ENCODE data around the gene TBC1D16. TPM values are rescaled to one million over a fixed set of nuclear protein-coding genes. Genes with fewer than 3 reads are reported as not detected.

Gene TBC1D16
- total RNA-seq, 2 donors from 2014 or later, result 45.9 to 52.1 TPM

- peaks cover 2 to 8% of the 10 kb centered on the region in 2 donors for H3K4me1 ChIP-seq (ENCODE audit: control insufficient read depth in 1 of 2, low read depth in 2 of 2)
- H3K27me3 ChIP-seq (replicated peaks; ENCODE audit: insufficient read depth), result peaks cover 2% of the 10 kb centered on the region
- no peaks in the 10 kb centered on the region for H3K36me3 ChIP-seq
- ATAC-seq (ENCODE audit: insufficient number of reproducible peaks, low FRiP score, low read depth) (no peak), DNase-seq (ENCODE audit: low spot score) (no peak)
- no peak overlapping the region for H3K4me3 ChIP-seq
- no peak overlapping the region for H3K27ac ChIP-seq
- H3K9me3 ChIP-seq, result no peaks in the 10 kb centered on the region
- TF ChIP-seq CTCF (IDR thresholded peaks at IDR 0.05), result no peak
Observed at GRCh38 chr17:79913896-79914812, 121.5 kb downstream of the TBC1D16 start.

GRCh38 chr17:79913451-79913850, 122.2 kb downstream of the TBC1D16 start:
- H3K4me1 ChIP-seq (ENCODE audit: control insufficient read depth in 1 of 2, low read depth in 2 of 2), result peaks cover 0 to under 1% of the 10 kb centered on the region in 2 donors
- no peak overlapping the region for H3K4me3 ChIP-seq
- no peak for TF ChIP-seq CTCF (IDR thresholded peaks at IDR 0.05)
- DNase-seq (ENCODE audit: low spot score) (no peak), ATAC-seq (ENCODE audit: insufficient number of reproducible peaks, low FRiP score, low read depth) (no peak)
- H3K36me3 ChIP-seq, result no peaks in the 10 kb centered on the region
- H3K27me3 ChIP-seq (replicated peaks; ENCODE audit: insufficient read depth), result peaks cover 3% of the 10 kb centered on the region
- H3K27ac ChIP-seq, result no peak overlapping the region
- no peaks in the 10 kb centered on the region for H3K9me3 ChIP-seq

GRCh38 chr17:79912552-79913330, 122.9 kb downstream of the TBC1D16 start:
- H3K4me1 ChIP-seq (ENCODE audit: control insufficient read depth in 1 of 2, low read depth in 2 of 2), result no peaks in the 10 kb centered on the region
- H3K27me3 ChIP-seq (replicated peaks; ENCODE audit: insufficient read depth), result peaks cover 3% of the 10 kb centered on the region
- TF ChIP-seq CTCF (IDR thresholded peaks at IDR 0.05), result no peak
- ATAC-seq (ENCODE audit: insufficient number of reproducible peaks, low FRiP score, low read depth) (no peak), DNase-seq (ENCODE audit: low spot score) (no peak)
- no peak overlapping the region for H3K4me3 ChIP-seq
- H3K9me3 ChIP-seq, result no peaks in the 10 kb centered on the region
- H3K36me3 ChIP-seq, result no peaks in the 10 kb centered on the region
- no peak overlapping the region for H3K27ac ChIP-seq

GRCh38 chr17:79911430-79912399, 124.0 kb downstream of the TBC1D16 start:
- ATAC-seq (ENCODE audit: insufficient number of reproducible peaks, low FRiP score, low read depth) (no peak), DNase-seq (ENCODE audit: low spot score) (no peak)
- H3K27ac ChIP-seq, result no peak overlapping the region
- no peak for TF ChIP-seq CTCF (IDR thresholded peaks at IDR 0.05)
- H3K4me3 ChIP-seq, result no peak overlapping the region
- peaks cover 3% of the 10 kb centered on the region for H3K27me3 ChIP-seq (replicated peaks; ENCODE audit: insufficient read depth)
- no peaks in the 10 kb centered on the region for H3K36me3 ChIP-seq
- no peaks in the 10 kb centered on the region for H3K9me3 ChIP-seq
- H3K4me1 ChIP-seq (ENCODE audit: control insufficient read depth in 1 of 2, low read depth in 2 of 2), result no peaks in the 10 kb centered on the region

Measured in thoracic aorta (tissue), 2 donors.